Muscle layer of duodenum (tissue), 2 donors: ENCODE results near the gene VAV3.

Experiments
- H3K27ac ChIP-seq: one replicate; pipeline ENCODE4 v1.7.0; 2013; ENCODE audit warnings: mild to moderate bottlenecking, low read length
- H3K27me3 ChIP-seq: one replicate; pipeline ENCODE4 v1.7.0; 2013; ENCODE audit warnings: low read depth, mild to moderate bottlenecking, control low read depth, low read length
- H3K36me3 ChIP-seq, 2 donors: one replicate each; pipeline ENCODE4 v1.7.0; 2013; ENCODE audit warnings: low read length in 2 of 2, control low read depth in 1 of 2, mild to moderate bottlenecking in 1 of 2; ENCODE audit not compliant: insufficient read depth in 2 of 2, control insufficient read depth in 1 of 2
- H3K4me1 ChIP-seq, 2 donors: one replicate each; pipeline ENCODE4 v1.7.0; 2013; ENCODE audit warnings: low read length in 2 of 2, mild to moderate bottlenecking in 2 of 2, control low read depth in 1 of 2, moderate library complexity in 1 of 2; ENCODE audit not compliant: insufficient read depth in 2 of 2, control insufficient read depth in 1 of 2
- H3K4me3 ChIP-seq, 2 donors: one replicate each; pipeline ENCODE4 v1.7.0; 2013; ENCODE audit warnings: low read length in 2 of 2, low read depth in 1 of 2, mild to moderate bottlenecking in 1 of 2
- H3K9me3 ChIP-seq, 2 donors: one replicate each; pipeline ENCODE4 v1.7.0; 2013; ENCODE audit warnings: low read length in 2 of 2, control low read depth in 1 of 2, mild to moderate bottlenecking in 1 of 2; ENCODE audit not compliant: control insufficient read depth in 1 of 2
- donor health status: healthy.

Gene VAV3

GRCh38 chr1:107830526-107830925, 134.5 kb downstream of the VAV3 start:
- Histone ChIP-seq H3K27me3 (no peaks in the 10 kb centered on the region), H3K9me3 (no peaks in the 10 kb centered on the region), H3K27ac (no peak overlapping the region), H3K36me3 (no peaks in the 10 kb centered on the region), H3K4me1 (no peaks in the 10 kb centered on the region), H3K4me3 (no peak overlapping the region)

- no peak overlapping the region for H3K27ac ChIP-seq
Observed at GRCh38 chr1:107830075-107830474, 134.9 kb downstream of the VAV3 start.

GRCh38 chr1:107829036-107829770, 135.8 kb downstream of the VAV3 start:
- H3K27ac ChIP-seq = no peak overlapping the region

More at GRCh38 chr1:107830075-107830474, 134.9 kb downstream of the VAV3 start:
- no peaks in the 10 kb centered on the region for H3K4me1 ChIP-seq
- H3K27me3 ChIP-seq = no peaks in the 10 kb centered on the region
- H3K4me3 ChIP-seq = no peak overlapping the region
- H3K9me3 ChIP-seq = no peaks in the 10 kb centered on the region
- H3K36me3 ChIP-seq = no peaks in the 10 kb centered on the region

GRCh38 chr1:107824946-107825345, 140.0 kb downstream of the VAV3 start:
- H3K4me3 ChIP-seq = no peak overlapping the region
- H3K27ac ChIP-seq = no peak overlapping the region
- no peaks in the 10 kb centered on the region for H3K36me3 ChIP-seq
- H3K4me1 ChIP-seq = no peaks in the 10 kb centered on the region
- no peaks in the 10 kb centered on the region for H3K27me3 ChIP-seq
- peaks cover 0 to 4% of the 10 kb centered on the region in 2 donors for H3K9me3 ChIP-seq

More at GRCh38 chr1:107829036-107829770, 135.8 kb downstream of the VAV3 start:
- no peaks in the 10 kb centered on the region for H3K4me1 ChIP-seq
- H3K4me3 ChIP-seq = no peak overlapping the region
- H3K9me3 ChIP-seq = no peaks in the 10 kb centered on the region
- no peaks in the 10 kb centered on the region for H3K36me3 ChIP-seq
- H3K27me3 ChIP-seq = no peaks in the 10 kb centered on the region

- Histone ChIP-seq H3K27me3 (no peaks in the 10 kb centered on the region), H3K4me3 (no peak overlapping the region), H3K4me1 (no peaks in the 10 kb centered on the region), H3K27ac (no peak overlapping the region), H3K9me3 (peaks cover 0 to 4% of the 10 kb centered on the region in 2 donors), H3K36me3 (no peaks in the 10 kb centered on the region)
Observed at GRCh38 chr1:107821340-107821739, 143.6 kb downstream of the VAV3 start.

GRCh38 chr1:107820801-107821200, 144.2 kb downstream of the VAV3 start:
- Histone ChIP-seq H3K9me3 (peaks cover 0 to 4% of the 10 kb centered on the region in 2 donors), H3K4me1 (no peaks in the 10 kb centered on the region), H3K4me3 (no peak overlapping the region), H3K36me3 (no peaks in the 10 kb centered on the region), H3K27me3 (no peaks in the 10 kb centered on the region), H3K27ac (no peak overlapping the region)

- H3K9me3 ChIP-seq = no peaks in the 10 kb centered on the region
- no peaks in the 10 kb centered on the region for H3K27me3 ChIP-seq
- H3K4me1 ChIP-seq = no peaks in the 10 kb centered on the region
- no peak overlapping the region for H3K27ac ChIP-seq
- H3K36me3 ChIP-seq = no peaks in the 10 kb centered on the region
- H3K4me3 ChIP-seq = no peak overlapping the region
Observed at GRCh38 chr1:107817935-107818334, 147.0 kb downstream of the VAV3 start.

GRCh38 chr1:107817206-107817605, 147.8 kb downstream of the VAV3 start:
- Histone ChIP-seq H3K27me3 (no peaks in the 10 kb centered on the region), H3K27ac (no peak overlapping the region), H3K4me1 (no peaks in the 10 kb centered on the region), H3K9me3 (no peaks in the 10 kb centered on the region), H3K36me3 (no peaks in the 10 kb centered on the region), H3K4me3 (no peak overlapping the region)

GRCh38 chr1:107810291-107810951, 154.6 kb downstream of the VAV3 start:
- Histone ChIP-seq H3K9me3 (no peaks in the 10 kb centered on the region), H3K27me3 (no peaks in the 10 kb centered on the region), H3K4me3 (no peak overlapping the region), H3K4me1 (no peaks in the 10 kb centered on the region), H3K36me3 (no peaks in the 10 kb centered on the region), H3K27ac (no peak overlapping the region)

GRCh38 chr1:107807855-107808254, 157.1 kb downstream of the VAV3 start:
- H3K36me3 ChIP-seq = no peaks in the 10 kb centered on the region
- no peak overlapping the region for H3K27ac ChIP-seq
- H3K4me3 ChIP-seq = no peak overlapping the region
- H3K4me1 ChIP-seq = no peaks in the 10 kb centered on the region
- no peaks in the 10 kb centered on the region for H3K9me3 ChIP-seq
- no peaks in the 10 kb centered on the region for H3K27me3 ChIP-seq

- no peaks in the 10 kb centered on the region for H3K36me3 ChIP-seq
- H3K4me1 ChIP-seq = no peaks in the 10 kb centered on the region
- no peaks in the 10 kb centered on the region for H3K9me3 ChIP-seq
- no peaks in the 10 kb centered on the region for H3K27me3 ChIP-seq
- H3K27ac ChIP-seq = no peak overlapping the region
- no peak overlapping the region for H3K4me3 ChIP-seq
Observed at GRCh38 chr1:107807405-107807804, 157.6 kb downstream of the VAV3 start.
